HCT116 (cell line): ENCODE measurements around the gene RFXANK. TPM values are rescaled to one million over a fixed set of nuclear protein-coding genes. Genes with fewer than 3 reads are reported as not detected.

ENCODE experiments used
- ATAC-seq: fragments of 200-7000 bp; cut with Tn5 transposase; 2 replicates; pipeline ENCODE4 v1.9.1; 2020; ENCODE audit warnings: mild to moderate bottlenecking, moderate library complexity
- BruUV-seq: library from RNA; stranded (reverse); fragments of 400-500 nt; replicated peaks from 2 replicates; lab custom pipeline; 2021; lab: Mats Ljungman, UMichigan
- CTCF ChIA-PET: fragments of 300-600 bp; sonication (Branson Sonifier 250); formaldehyde crosslinking; loops from one replicate; lab custom pipeline; 2021; ENCODE audit warnings: antibody characterized with exemption; lab: Charles Lee
- POLR2A ChIA-PET: fragments of 300-600, 350-600 bp; sonication (Branson Sonifier 250); formaldehyde crosslinking; loops from one replicate; lab custom pipeline; 2021; ENCODE audit warnings: antibody characterized with exemption; lab: Charles Lee
- RAD21 ChIA-PET, 2 experiments: fragments of 300-600 bp; sonication (Branson Sonifier 250); formaldehyde crosslinking; loops; one replicate each; lab custom pipeline; 2023; ENCODE audit warnings: low total read pairs in 2 of 2; ENCODE audit not compliant: uncharacterized antibody in 2 of 2, unreplicated experiment in 2 of 2, low non-redundant PET in 1 of 2; lab: Charles Lee
- DNase-seq: peaks from one replicate; pipeline ENCODE4 v3.0.0-alpha.2; 2010; ENCODE audit warnings: low read depth, low spot score
- H2AFZ ChIP-seq: fragments of 200-600 bp; shearing (Covaris generic), sonication (generic); 2 replicates; pipeline ENCODE4 v1.6.1; 2017; ENCODE audit warnings: low read depth, mixed run types, mixed read lengths, antibody characterized with exemption, low read length; ENCODE audit not compliant: poor library complexity, severe bottlenecking
- H3K27ac ChIP-seq: 2 replicates; pipeline ENCODE4 v1.5.1; 2012; ENCODE audit warnings: low read depth, low read length
- H3K27me3 ChIP-seq: fragments of 200-600 bp; sonication (generic); 2 replicates; pipeline ENCODE4 v1.6.1; 2016; ENCODE audit warnings: mixed run types, low read length, mixed read lengths; ENCODE audit not compliant: insufficient read depth
- H3K36me3 ChIP-seq, 2 experiments: fragments of 200-500 bp in 1 of 2; fragments of 200-600 bp in 1 of 2; sonication (Bioruptor generic) in 1 of 2; sonication (generic) in 1 of 2; 2 replicates each; pipeline versions ENCODE4 v1.5.1 to v1.6.1; 2014 to 2016; ENCODE audit warnings: low read length in 2 of 2, inconsistent platforms in 1 of 2, mixed read lengths in 1 of 2, mixed run types in 1 of 2; ENCODE audit not compliant: insufficient read depth in 2 of 2, control insufficient read depth in 1 of 2
- H3K4me1 ChIP-seq, 2 experiments: fragments of 200-600 bp in 1 of 2; sonication (generic) in 1 of 2; 2 replicates each; pipeline versions ENCODE4 v1.5.1 to v1.6.1; 2012 to 2017; ENCODE audit warnings: low read length in 2 of 2, inconsistent platforms in 1 of 2, mild to moderate bottlenecking in 1 of 2, mixed read lengths in 1 of 2, mixed run types in 1 of 2, moderate library complexity in 1 of 2; ENCODE audit not compliant: insufficient read depth in 2 of 2, control insufficient read depth in 1 of 2
- H3K4me2 ChIP-seq: fragments of 200-600 bp; sonication (generic); 2 replicates; pipeline ENCODE4 v1.6.1; 2017; ENCODE audit warnings: mixed run types, low read length, mixed read lengths
- H3K4me3 ChIP-seq, 2 experiments: fragments of 200-600 bp in 1 of 2; sonication (generic) in 1 of 2; replicated peaks in 1 of 2; 2 replicates each; pipeline ENCODE4 v1.5.1; 2011 to 2016; ENCODE audit warnings: low read length in 2 of 2, control low read depth in 1 of 2, low read depth in 1 of 2, mild to moderate bottlenecking in 1 of 2, mixed read lengths in 1 of 2, mixed run types in 1 of 2
- H3K79me2 ChIP-seq: fragments of 200-600 bp; sonication (generic); 2 replicates; pipeline ENCODE4 v1.6.1; 2017; ENCODE audit warnings: mild to moderate bottlenecking, mixed run types, low read length, moderate library complexity, mixed read lengths; ENCODE audit not compliant: insufficient read depth
- H3K9ac ChIP-seq: fragments of 200-600 bp; sonication (generic); 2 replicates; pipeline ENCODE4 v1.6.1; 2016; ENCODE audit warnings: low read length, mixed read lengths
- H3K9me2 ChIP-seq: fragments of 200-600 bp; sonication (generic), shearing (Covaris generic); 2 replicates; pipeline ENCODE4 v1.6.1; 2017; ENCODE audit warnings: mixed run types, mild to moderate bottlenecking, moderate library complexity; ENCODE audit not compliant: insufficient read depth
- H3K9me3 ChIP-seq, 2 experiments: fragments of 200-500 bp in 1 of 2; fragments of 200-600 bp in 1 of 2; sonication (Bioruptor generic) in 1 of 2; sonication (generic) in 1 of 2; 2 replicates each; pipeline ENCODE4 v1.6.1; 2014 to 2017; ENCODE audit warnings: low read length in 2 of 2, mixed read lengths in 2 of 2, inconsistent platforms in 1 of 2, low read depth in 1 of 2, mild to moderate bottlenecking in 1 of 2, mixed run types in 1 of 2, moderate library complexity in 1 of 2; ENCODE audit not compliant: control insufficient read depth in 1 of 2, insufficient read depth in 1 of 2
- H4K20me1 ChIP-seq: fragments of 200-600 bp; sonication (generic), shearing (Covaris generic); 2 replicates; pipeline ENCODE4 v1.6.1; 2017; ENCODE audit warnings: mixed run types, mild to moderate bottlenecking, moderate library complexity; ENCODE audit not compliant: insufficient read depth
- CEBPB ChIP-seq: IDR thresholded peaks from 2 replicates; pipeline ENCODE4 v1.6.1; 2012; ENCODE audit warnings: low read depth
- CTCF ChIP-seq, 3 experiments: fragments of 200-600 bp in 1 of 3; sonication (generic) in 1 of 3; IDR thresholded peaks in 2 of 3; conservative IDR thresholded peaks in 1 of 3; 2 replicates each; pipeline ENCODE4 v1.5.1; 2012 to 2017; ENCODE audit warnings: low read depth in 2 of 3, low read length in 2 of 3, antibody characterized with exemption in 1 of 3, borderline replicate concordance in 1 of 3, control low read depth in 1 of 3, mild to moderate bottlenecking in 1 of 3, mixed read lengths in 1 of 3, mixed run types in 1 of 3, moderate library complexity in 1 of 3; ENCODE audit not compliant: insufficient read depth in 1 of 3
- EGR1 ChIP-seq: IDR thresholded peaks from 2 replicates; pipeline ENCODE4 v1.6.1; 2012; ENCODE audit warnings: low read depth
- ELF1 ChIP-seq: IDR thresholded peaks from 2 replicates; pipeline ENCODE4 v1.6.1; 2012; ENCODE audit warnings: low read depth, borderline replicate concordance
- EZH2 ChIP-seq: fragments of 200-600 bp; sonication (generic); IDR thresholded peaks from 2 replicates; pipeline ENCODE4 v1.6.1; 2017; ENCODE audit warnings: antibody characterized with exemption, mixed run types
- FOSL1 ChIP-seq: IDR thresholded peaks from 2 replicates; pipeline ENCODE4 v1.6.1; 2012; ENCODE audit warnings: low read depth
- JUND ChIP-seq: IDR thresholded peaks from 2 replicates; pipeline ENCODE4 v1.6.1; 2012
- MAX ChIP-seq: IDR thresholded peaks from 2 replicates; pipeline ENCODE4 v1.6.1; 2012
- POLR2A ChIP-seq: IDR thresholded peaks from 2 replicates; pipeline ENCODE4 v1.7.0; 2011; ENCODE audit warnings: borderline replicate concordance; ENCODE audit not compliant: insufficient read depth, insufficient read length; ENCODE audit errors: extremely low read depth
- POLR2AphosphoS5 ChIP-seq: IDR thresholded peaks from 2 replicates; pipeline ENCODE4 v1.6.1; 2011; ENCODE audit warnings: mild to moderate bottlenecking, low read depth, low read length, moderate library complexity
- RAD21 ChIP-seq: IDR thresholded peaks from 2 replicates; pipeline ENCODE4 v1.6.1; 2012; ENCODE audit warnings: low read depth, mild to moderate bottlenecking
- REST ChIP-seq: IDR thresholded peaks from 2 replicates; pipeline ENCODE4 v1.6.1; 2012; ENCODE audit warnings: low read depth
- SIN3A ChIP-seq: IDR thresholded peaks from 2 replicates; pipeline ENCODE4 v1.6.1; 2012; ENCODE audit warnings: low read depth
- SP1 ChIP-seq: IDR thresholded peaks from 2 replicates; pipeline ENCODE4 v1.6.1; 2012; ENCODE audit warnings: low read depth
- SRF ChIP-seq: IDR thresholded peaks from 2 replicates; pipeline ENCODE4 v1.6.1; 2012; ENCODE audit warnings: low read depth
- TCF7L2 ChIP-seq: IDR thresholded peaks from 2 replicates; pipeline ENCODE4 v1.7.0; 2011; ENCODE audit warnings: borderline replicate concordance, inconsistent platforms; ENCODE audit not compliant: insufficient read depth, insufficient read length; ENCODE audit errors: extremely low read depth
- ZFX ChIP-seq: fragments of 450-650 bp; IDR thresholded peaks from 2 replicates; pipeline ENCODE4 v1.6.1; 2017
- ZNF274 ChIP-seq: fragments of 200-500 bp; sonication (Bioruptor generic); IDR thresholded peaks from 2 replicates; pipeline ENCODE4 v1.6.1; 2014; ENCODE audit warnings: mild to moderate bottlenecking, low read depth, low read length, inconsistent platforms
- intact Hi-C: fragments of 100-400 bp; cut with micrococcal nuclease; formaldehyde crosslinking; loops from 2 replicates; pipeline ENCODE4 v1.10.0; 2022
- total RNA-seq: library from RNA; stranded (reverse); gene quantifications from one replicate; pipeline ENCODE4 v1.2.1, GENCODE V29; 2021; ENCODE audit not compliant: unreplicated experiment
- TF ChIP-seq, protein P1 (sequence below): IDR thresholded peaks from 2 replicates; pipeline ENCODE4 v1.6.1; 2012
- TF ChIP-seq, protein P2 (sequence below): IDR thresholded peaks from 2 replicates; pipeline ENCODE4 v1.6.1; 2011; ENCODE audit warnings: mild to moderate bottlenecking, low read length, moderate library complexity; ENCODE audit not compliant: insufficient replicate concordance; ENCODE audit errors: extremely low read depth

The RFXANK gene
- total RNA-seq, 1 experiment from 2014 or later, result 78.9 TPM

- no peak for ATAC-seq
- Histone ChIP-seq H4K20me1 (no peaks in the 10 kb centered on the region), H3K36me3 (peaks cover 0 to 12% of the 10 kb centered on the region in 2 experiments; a peak in 1 of 4 replicates), H3K4me3 (no peak overlapping the region), H3K9ac (no peak overlapping the region), H2AFZ (no peak overlapping the region), H3K9me3 (no peaks in the 10 kb centered on the region), H3K4me1 (peaks cover 0 to 10% of the 10 kb centered on the region in 2 experiments; a peak in 3 of 4 replicates), H3K27me3 (no peaks in the 10 kb centered on the region), H3K79me2 (0 out of 2 replicates have a peak, but pooled peaks cover 3% of the 10 kb centered on the region), H3K9me2 (no peaks in the 10 kb centered on the region), H3K4me2 (no peak overlapping the region), H3K27ac (no peak overlapping the region)
- intact Hi-C loops, result no loop called here
- ChIA-PET RAD21 (no interaction called here), POLR2A (interaction anchor here (0.8 kb wide), 1 partner anchor 8 kb away, joined by 3 read pairs; no protein-coding TSS in a partner anchor), CTCF (no interaction called here)
- no peak for TF ChIP-seq ELF1
- no peak for TF ChIP-seq TCF7L2
- TF ChIP-seq POLR2AphosphoS5, result no peak
- TF ChIP-seq EZH2, result no peak
- TF ChIP-seq SP1, result no peak
- TF ChIP-seq CEBPB, result no peak
- TF ChIP-seq POLR2A, result no peak
- no peak for TF ChIP-seq ZNF274
- no peak for TF ChIP-seq MAX
- TF ChIP-seq ZFX, result no peak
- TF ChIP-seq, protein P1, sequence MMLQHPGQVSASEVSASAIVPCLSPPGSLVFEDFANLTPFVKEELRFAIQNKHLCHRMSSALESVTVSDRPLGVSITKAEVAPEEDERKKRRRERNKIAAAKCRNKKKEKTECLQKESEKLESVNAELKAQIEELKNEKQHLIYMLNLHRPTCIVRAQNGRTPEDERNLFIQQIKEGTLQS, result no peak
- no peak for TF ChIP-seq CTCF (IDR thresholded peaks at IDR 0.05 in 2 of 3, conservative IDR thresholded peaks at IDR 0.05 in 1 of 3; ENCODE audit: borderline replicate concordance in 1 of 3, insufficient read depth in 1 of 3, low read depth in 2 of 3, low read length in 2 of 3)
- TF ChIP-seq REST, result no peak
- no peak for TF ChIP-seq FOSL1
- TF ChIP-seq JUND, result no peak
- no peak for TF ChIP-seq EGR1
- TF ChIP-seq SRF, result no peak
- TF ChIP-seq, protein P2, sequence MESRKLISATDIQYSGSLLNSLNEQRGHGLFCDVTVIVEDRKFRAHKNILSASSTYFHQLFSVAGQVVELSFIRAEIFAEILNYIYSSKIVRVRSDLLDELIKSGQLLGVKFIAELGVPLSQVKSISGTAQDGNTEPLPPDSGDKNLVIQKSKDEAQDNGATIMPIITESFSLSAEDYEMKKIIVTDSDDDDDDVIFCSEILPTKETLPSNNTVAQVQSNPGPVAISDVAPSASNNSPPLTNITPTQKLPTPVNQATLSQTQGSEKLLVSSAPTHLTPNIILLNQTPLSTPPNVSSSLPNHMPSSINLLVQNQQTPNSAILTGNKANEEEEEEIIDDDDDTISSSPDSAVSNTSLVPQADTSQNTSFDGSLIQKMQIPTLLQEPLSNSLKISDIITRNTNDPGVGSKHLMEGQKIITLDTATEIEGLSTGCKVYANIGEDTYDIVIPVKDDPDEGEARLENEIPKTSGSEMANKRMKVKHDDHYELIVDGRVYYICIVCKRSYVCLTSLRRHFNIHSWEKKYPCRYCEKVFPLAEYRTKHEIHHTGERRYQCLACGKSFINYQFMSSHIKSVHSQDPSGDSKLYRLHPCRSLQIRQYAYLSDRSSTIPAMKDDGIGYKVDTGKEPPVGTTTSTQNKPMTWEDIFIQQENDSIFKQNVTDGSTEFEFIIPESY, result no peak
- no peak for TF ChIP-seq RAD21
- no peak for TF ChIP-seq SIN3A
- DNase-seq, result no peak
- no TSS peak for BruUV-seq
Measured at GRCh38 chr19:19181488-19181998, 10.5 kb upstream of the RFXANK start.
